GM18870 (cell line): Measurements from ENCODE around the gene PSMC1.

ENCODE experiments used
- ATAC-seq: cut with Tn5 transposase; IDR thresholded peaks from one replicate; pipeline ENCODE4 v1.9.1; 2021; ENCODE audit warnings: moderate library complexity; ENCODE audit not compliant: unreplicated experiment

The PSMC1 gene

GRCh38 chr14:90275820-90276219 lies 19.5 kb downstream of the PSMC1 start:
- no peak for ATAC-seq

DNA sequence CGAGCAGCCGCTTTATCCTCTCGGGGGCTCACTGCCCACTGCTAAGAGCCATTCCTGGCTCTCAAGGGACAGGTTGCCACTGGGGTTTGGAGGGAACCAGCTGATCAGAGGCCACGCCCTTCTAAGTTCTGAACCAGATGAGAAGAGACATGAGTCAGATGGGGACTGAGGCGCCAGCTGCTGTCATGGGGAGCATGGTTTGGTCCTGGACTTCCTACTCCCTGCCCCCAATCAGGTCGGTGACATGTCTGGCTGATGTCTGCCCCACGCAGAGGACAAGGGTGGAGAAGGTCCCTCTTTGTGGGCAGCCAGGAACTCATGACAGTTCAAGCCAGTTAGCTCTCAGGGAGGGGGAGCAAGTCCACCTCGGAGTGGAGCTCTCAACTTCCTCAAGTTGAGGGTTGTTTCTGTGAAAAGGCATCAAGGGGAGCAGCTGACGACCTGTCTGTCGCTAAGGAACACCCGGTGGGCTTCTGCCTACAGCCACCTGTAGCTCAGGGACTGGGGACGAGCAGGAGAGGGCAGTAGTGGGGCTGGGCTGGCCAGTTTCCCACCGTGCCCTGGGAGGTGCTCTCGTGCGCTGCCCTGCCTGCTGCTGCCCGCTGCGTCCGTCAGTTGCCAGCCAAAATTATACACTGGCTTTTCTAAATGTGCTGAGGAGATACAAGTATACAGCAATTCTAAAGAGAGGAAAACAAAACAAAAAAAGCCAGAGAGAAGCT lies 20.5 kb downstream of the PSMC1 start:
- ATAC-seq = no peak

GRCh38 chr14:90277581-90278198 lies 21.3 kb downstream of the PSMC1 start:
- ATAC-seq = no peak

- ATAC-seq = no peak
Observed at GRCh38 chr14:90278199-90279175, 22.1 kb downstream of the PSMC1 start.

GRCh38 chr14:90280096-90280495 lies 23.7 kb downstream of the PSMC1 start:
- ATAC-seq = no peak

DNA sequence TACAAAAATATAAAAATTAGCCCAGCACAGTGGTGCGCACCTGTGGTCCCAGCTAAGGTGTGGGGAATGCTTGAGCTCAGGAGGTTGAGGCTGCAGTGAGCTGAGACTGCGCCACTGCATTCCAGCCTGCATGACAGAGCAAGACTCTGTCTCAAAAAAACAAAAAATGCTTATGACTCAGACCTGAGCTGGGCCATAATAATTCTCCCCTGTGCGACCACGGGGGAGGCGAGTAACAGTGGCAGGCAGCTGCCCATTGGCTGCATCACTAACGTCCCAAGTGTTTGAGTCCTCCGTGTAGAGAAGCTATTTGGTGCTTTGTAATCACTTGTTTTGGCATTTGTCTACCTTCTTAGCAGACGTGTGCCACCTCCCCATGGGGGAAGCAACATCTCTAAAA lies 24.9 kb downstream of the PSMC1 start:
- ATAC-seq = no peak

GRCh38 chr14:90281756-90282155 lies 25.4 kb downstream of the PSMC1 start:
- ATAC-seq = no peak

- no peak for ATAC-seq
Observed at GRCh38 chr14:90287791-90288190, 31.4 kb downstream of the PSMC1 start.

DNA sequence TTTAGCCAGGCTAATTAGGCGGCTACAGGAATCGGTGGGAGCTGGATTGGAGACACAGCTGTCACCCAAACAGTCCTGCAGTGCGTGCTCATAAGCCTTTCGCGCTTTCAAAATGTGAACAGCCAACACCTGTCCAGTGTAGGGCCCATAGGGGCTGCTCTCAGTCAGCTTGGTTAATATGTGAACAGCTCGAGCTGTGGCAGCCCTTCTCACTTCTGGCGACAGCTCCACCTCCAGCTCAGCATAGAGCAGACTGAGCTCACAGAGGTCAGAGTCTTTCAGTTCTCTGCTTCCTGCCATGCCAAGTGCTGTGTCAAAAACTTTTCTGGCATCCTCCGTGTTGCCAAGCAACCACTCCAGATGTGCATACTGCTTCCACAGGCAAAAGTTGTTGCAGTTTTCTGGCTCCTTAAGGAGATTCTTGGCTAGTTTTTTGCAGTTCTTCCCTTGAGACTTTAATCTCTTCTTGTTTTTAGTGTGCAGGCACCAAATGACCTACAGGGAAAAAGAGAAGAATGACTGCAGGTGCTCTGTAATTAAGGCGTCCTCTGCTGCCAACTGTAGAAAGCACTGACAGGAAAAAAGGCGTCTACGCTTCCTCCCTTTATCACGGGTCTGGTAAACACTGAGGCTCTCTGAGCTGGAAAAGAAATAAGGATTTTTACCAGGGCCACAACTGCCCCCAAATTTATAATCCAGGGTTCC lies 32.5 kb downstream of the PSMC1 start:
- peak; percentile 77 for ATAC-seq

DNA sequence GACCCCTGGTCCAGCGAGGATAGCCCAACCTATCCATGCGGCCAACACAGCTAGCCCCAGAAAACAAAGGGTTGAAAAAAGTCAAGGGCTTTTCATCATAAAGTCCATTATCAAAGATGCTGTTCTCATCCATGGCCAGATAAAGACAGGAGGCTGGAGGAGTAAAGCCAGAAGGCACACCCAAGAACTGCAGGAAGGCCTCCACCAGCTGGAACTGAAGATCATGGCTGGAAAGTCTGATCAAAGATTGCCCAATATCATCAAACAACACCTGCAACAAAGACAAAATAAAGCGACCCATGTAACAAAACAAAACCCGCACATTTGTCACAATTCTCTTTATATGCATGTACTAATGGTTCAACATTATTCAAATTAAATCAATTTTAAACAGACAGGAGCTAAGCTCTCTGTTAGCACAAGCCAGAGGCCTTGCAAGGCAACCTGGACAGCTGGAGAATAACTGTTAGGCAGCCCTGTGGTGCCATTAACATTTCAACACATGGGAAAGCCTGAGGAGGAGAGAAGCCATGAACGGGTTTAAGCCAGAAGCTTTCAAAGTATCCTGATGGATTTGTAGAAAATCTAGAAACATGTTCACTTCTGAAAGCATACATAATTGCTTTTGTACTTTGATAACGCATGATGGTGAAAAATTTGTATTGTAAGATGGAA lies 34.1 kb downstream of the PSMC1 start:
- ATAC-seq = no peak

GRCh38 chr14:90291699-90292098 lies 35.3 kb downstream of the PSMC1 start:
- no peak for ATAC-seq

DNA sequence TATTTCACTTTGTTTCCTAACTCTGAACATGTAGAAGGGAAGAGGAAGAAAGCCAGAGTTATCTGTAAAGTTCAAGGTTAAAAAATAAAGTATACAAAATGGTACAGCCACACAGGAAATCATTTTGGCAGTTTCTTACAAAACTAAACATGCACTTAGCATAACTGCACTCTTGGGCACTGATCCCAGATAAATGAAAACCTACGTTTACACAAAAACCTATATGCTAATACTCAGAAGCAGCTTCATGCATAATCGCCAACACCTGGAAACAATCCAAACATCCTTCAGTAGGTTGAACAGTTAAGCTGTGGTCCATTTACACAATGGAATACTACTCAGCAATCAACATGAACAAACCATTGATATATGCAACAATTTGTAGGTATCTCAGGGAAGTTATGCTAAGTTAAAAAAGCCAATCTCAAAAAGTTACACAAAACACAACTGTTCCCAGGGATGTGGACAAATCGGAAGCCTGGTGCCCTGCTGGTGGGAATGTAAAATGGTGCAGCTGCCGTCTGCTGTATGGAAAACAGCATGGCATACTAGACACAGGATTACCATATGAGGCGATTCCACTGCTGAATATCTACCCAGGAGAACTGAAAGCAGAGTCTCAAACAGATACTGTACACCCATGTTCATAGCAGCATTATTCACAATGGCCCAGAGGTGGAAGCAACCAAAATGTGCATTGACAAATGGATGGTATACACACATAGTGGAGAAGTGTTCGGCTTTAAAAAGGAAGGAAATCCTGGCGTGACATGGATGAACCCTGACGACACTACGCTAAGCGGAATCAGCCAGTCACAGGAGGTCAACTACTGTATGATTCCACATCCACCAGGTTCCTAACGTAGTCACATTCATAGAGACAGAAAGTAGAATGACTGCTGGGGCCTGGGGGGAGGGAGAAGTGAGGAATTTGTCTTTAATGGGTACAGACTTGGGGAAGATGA lies 37.7 kb downstream of the PSMC1 start:
- ATAC-seq = no peak

DNA sequence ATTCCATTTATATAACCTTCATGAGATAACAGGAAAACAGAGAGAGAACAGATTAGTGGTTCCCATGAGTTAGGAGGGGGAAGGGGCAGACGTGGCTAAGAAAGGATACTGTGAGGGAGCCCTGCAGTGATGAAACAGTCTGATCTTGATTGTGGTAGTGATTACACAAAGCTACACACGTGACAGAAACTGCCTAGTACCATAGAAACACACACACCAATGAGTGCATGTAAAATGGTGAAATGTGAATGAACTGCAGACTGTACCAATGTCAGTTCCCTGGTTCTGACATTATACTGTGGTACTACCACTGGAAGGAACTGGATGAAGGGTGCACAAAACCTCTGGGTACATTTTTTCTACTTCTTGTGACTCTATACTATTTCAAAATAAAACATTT lies 38.5 kb downstream of the PSMC1 start:
- no peak for ATAC-seq

- no peak for ATAC-seq
Observed at GRCh38 chr14:90295870-90296516, 39.6 kb downstream of the PSMC1 start.

GRCh38 chr14:90296641-90297040 lies 40.3 kb downstream of the PSMC1 start:
- ATAC-seq = no peak

DNA sequence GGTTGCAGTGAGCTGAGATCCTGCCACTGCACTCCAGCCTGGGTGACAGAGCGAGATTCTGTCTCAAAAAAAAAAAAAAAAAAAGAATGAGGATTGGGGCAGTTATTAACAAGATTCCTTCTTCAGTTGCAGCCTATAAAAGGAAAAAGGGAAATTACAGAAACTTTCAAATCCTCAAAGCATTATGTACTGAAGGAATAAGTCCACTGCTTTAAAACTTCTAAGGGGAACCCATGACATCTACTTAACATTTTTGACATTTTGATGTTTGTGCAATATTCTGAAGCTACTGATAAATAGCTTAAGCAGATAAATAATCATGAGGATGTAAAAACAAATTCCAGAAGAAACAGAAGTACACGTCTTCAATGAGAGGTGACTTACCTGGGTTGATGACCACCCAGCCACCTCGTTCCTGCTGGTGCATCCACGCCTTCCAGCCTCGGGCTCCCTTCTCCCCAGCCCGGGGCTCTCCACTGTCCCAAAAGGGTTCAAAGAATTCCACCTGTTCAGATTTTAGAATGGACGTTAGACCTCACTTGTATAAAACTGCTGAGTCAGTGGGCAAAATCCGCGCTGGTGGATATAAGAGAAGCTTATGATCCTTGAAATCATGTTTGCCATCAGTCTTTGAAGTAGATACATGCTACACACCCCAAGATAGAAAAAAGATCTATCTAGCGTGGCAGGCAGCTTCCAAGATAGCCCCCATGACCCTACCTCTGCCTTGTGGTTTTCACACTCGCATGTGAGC lies 41.7 kb downstream of the PSMC1 start:
- ATAC-seq = no peak

DNA sequence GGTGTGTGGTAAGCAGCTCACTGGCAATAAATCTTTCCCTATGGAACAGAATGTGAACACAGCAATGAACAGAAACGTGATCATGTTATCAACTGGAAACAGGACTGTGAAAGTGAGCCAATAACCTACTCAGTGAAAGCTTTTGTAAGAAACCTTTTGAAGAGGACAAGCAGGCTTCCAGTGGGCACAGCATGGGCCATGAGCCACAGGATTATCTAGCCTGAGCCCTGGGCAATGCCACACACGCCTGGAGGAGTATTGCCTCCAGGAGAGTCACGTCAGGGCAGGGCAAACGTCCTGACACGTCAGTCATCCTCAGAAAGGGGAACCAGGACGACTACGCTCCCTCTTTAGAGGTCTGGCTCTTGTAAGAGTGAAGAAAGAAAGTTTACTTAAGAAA lies 43.1 kb downstream of the PSMC1 start:
- no peak for ATAC-seq

DNA sequence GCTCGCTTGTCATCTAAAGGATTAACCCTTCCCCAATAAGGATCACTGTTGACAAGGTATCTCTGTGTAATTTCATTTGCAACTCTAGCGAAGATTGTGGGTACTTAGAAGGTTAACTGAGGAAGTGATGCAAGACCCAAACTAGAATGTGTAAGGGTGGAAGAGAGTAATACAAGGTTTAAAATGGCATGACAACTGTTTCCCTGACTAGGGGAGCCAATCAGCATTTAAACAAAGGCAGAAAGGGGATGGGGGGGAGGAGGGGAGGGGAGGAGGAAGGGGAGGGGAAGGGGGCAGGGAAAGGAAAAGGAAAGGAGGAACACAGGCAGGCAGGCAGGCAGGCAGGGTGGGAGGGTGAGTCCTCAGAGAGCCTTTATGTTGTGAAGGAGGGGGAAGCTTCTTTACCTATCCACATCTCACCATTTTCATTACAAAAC lies 44.3 kb downstream of the PSMC1 start:
- no peak for ATAC-seq
